A673 (cell line): Measurements from ENCODE around the gene DMBX1.

Experiments used
- EZH2 ChIP-seq: fragments of 200-600 bp; sonication (generic); IDR thresholded peaks from 2 replicates; pipeline ENCODE4 v1.6.1; 2017; ENCODE audit warnings: borderline replicate concordance, low read depth, mild to moderate bottlenecking, mixed read lengths, antibody characterized with exemption, low read length; ENCODE audit not compliant: poor library complexity, severe bottlenecking
- TF ChIP-seq, protein P1 (sequence below): fragments of 300-800, 200-600 bp; sonication (generic); conservative IDR thresholded peaks from 2 replicates; pipeline ENCODE4 v1.5.1; 2017; ENCODE audit warnings: low read depth, mild to moderate bottlenecking, antibody characterized with exemption, low read length, moderate library complexity, mixed read lengths

- TF ChIP-seq, protein P1, sequence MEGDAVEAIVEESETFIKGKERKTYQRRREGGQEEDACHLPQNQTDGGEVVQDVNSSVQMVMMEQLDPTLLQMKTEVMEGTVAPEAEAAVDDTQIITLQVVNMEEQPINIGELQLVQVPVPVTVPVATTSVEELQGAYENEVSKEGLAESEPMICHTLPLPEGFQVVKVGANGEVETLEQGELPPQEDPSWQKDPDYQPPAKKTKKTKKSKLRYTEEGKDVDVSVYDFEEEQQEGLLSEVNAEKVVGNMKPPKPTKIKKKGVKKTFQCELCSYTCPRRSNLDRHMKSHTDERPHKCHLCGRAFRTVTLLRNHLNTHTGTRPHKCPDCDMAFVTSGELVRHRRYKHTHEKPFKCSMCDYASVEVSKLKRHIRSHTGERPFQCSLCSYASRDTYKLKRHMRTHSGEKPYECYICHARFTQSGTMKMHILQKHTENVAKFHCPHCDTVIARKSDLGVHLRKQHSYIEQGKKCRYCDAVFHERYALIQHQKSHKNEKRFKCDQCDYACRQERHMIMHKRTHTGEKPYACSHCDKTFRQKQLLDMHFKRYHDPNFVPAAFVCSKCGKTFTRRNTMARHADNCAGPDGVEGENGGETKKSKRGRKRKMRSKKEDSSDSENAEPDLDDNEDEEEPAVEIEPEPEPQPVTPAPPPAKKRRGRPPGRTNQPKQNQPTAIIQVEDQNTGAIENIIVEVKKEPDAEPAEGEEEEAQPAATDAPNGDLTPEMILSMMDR, result no peak
- no peak for TF ChIP-seq EZH2
Observed at GRCh38 chr1:46483589-46483988, 6.0 kb upstream of the DMBX1 start.
